HepG2 (cell line): ENCODE measurements around the gene ADGRB3. TPM values are rescaled to one million over a fixed set of nuclear protein-coding genes. Genes with fewer than 3 reads are reported as not detected.

ENCODE experiments used
- ATAC-seq: fragments of 200-7000 bp; cut with Tn5 transposase; 3 replicates; pipeline ENCODE4 v1.9.1; 2020; ENCODE audit warnings: mild to moderate bottlenecking, moderate library complexity
- BruUV-seq: library from RNA; stranded (reverse); fragments of 400-500 nt; replicated peaks from 2 replicates; lab custom pipeline; 2021; lab: Mats Ljungman, UMichigan
- CTCF ChIA-PET: fragments of 300-600 bp; formaldehyde crosslinking; extraction: SDS; loops from one replicate; lab custom pipeline; 2021; ENCODE audit warnings: low total read pairs, inconsistent platforms, low intra/inter-chr PET ratio; lab: Yijun Ruan, JAX
- POLR2A ChIA-PET: fragments of 350-600 bp; sonication (Branson Sonifier 250); formaldehyde crosslinking; loops from one replicate; lab custom pipeline; 2020; ENCODE audit warnings: antibody characterized with exemption, inconsistent platforms; lab: Yijun Ruan, JAX
- DNase-seq: peaks from one replicate; pipeline ENCODE4 v3.0.0-alpha.2; 2015; ENCODE audit warnings: low spot score
- FAIRE-seq: peaks from 3 replicates; lab custom pipeline; 2011; peaks lifted over from hg19 to GRCh38; lab: Jason Lieb, UNC
- H2AFZ ChIP-seq: one replicate; pipeline ENCODE4 v1.6.1; 2011; ENCODE audit warnings: low read length, inconsistent platforms
- H3K27ac ChIP-seq: fragments of 300-600 bp; 3 replicates; pipeline ENCODE4 v1.8.0; 2011; ENCODE audit warnings: mixed run types, mild to moderate bottlenecking, mixed read lengths, low read length, inconsistent platforms; ENCODE audit not compliant: insufficient read depth; ENCODE audit errors: extremely low read length
- H3K27me3 ChIP-seq, 2 experiments: fragments of 200-600 bp in 1 of 2; 2 replicates in 1 of 2; 3 replicates in 1 of 2; pipeline versions ENCODE4 v1.6.0 to v1.8.0; 2011; ENCODE audit warnings: low read length in 2 of 2, mild to moderate bottlenecking in 2 of 2, moderate library complexity in 2 of 2, inconsistent platforms in 1 of 2; ENCODE audit not compliant: insufficient read depth in 2 of 2, control insufficient read depth in 1 of 2
- H3K36me3 ChIP-seq, 2 experiments: fragments of 200-600 bp in 1 of 2; replicated peaks in 1 of 2; 2 replicates in 1 of 2; 3 replicates in 1 of 2; pipeline versions ENCODE4 v1.5.1 to v1.8.0; 2011; ENCODE audit warnings: low read length in 2 of 2, inconsistent platforms in 1 of 2; ENCODE audit not compliant: insufficient read depth in 2 of 2, control insufficient read depth in 1 of 2
- H3K4me1 ChIP-seq: 2 replicates; pipeline ENCODE4 v1.5.1; 2012; ENCODE audit warnings: low read length, inconsistent platforms; ENCODE audit not compliant: insufficient read depth
- H3K4me2 ChIP-seq: 2 replicates; pipeline ENCODE4 v1.6.0; 2011; ENCODE audit warnings: low read depth, low read length, inconsistent platforms
- H3K4me3 ChIP-seq, 3 experiments: fragments of 200-600 bp in 1 of 3; sonication (generic), shearing (Covaris generic) in 1 of 3; replicated peaks in 1 of 3; 2 replicates each; pipeline ENCODE4 v1.5.1; 2011 to 2016; ENCODE audit warnings: low read length in 3 of 3, inconsistent platforms in 2 of 3, low read depth in 2 of 3, mild to moderate bottlenecking in 2 of 3, control low read depth in 1 of 3, mixed read lengths in 1 of 3; ENCODE audit not compliant: insufficient read depth in 1 of 3
- H3K79me2 ChIP-seq: one replicate; pipeline ENCODE4 v1.6.1; 2011; ENCODE audit warnings: low read length, inconsistent platforms; ENCODE audit not compliant: insufficient read depth
- H3K9ac ChIP-seq: 2 replicates; pipeline ENCODE4 v1.6.0; 2011; ENCODE audit warnings: mild to moderate bottlenecking, low read depth, low read length, inconsistent platforms; ENCODE audit not compliant: insufficient read depth
- H3K9me3 ChIP-seq: 2 replicates; pipeline ENCODE4 v1.5.1; 2012; ENCODE audit warnings: mild to moderate bottlenecking, low read length
- H4K20me1 ChIP-seq: 2 replicates; pipeline ENCODE4 v1.6.0; 2011; ENCODE audit warnings: inconsistent platforms, mild to moderate bottlenecking, low read length, moderate library complexity; ENCODE audit not compliant: insufficient read depth
- CEBPB ChIP-seq: IDR thresholded peaks from 2 replicates; pipeline ENCODE4 v1.6.1; 2011; ENCODE audit warnings: low read depth, low read length, improper control_type of control experiment, borderline replicate concordance
- ERF ChIP-seq: IDR thresholded peaks from 2 replicates; pipeline ENCODE4 v1.6.1; 2018; ENCODE audit warnings: missing biosample characterization, missing genetic modification reagents
- HNRNPLL ChIP-seq: fragments of 200-400 bp; formaldehyde crosslinking; IDR thresholded peaks from 2 replicates; pipeline ENCODE4 v1.6.1; 2017; ENCODE audit warnings: mild to moderate bottlenecking, low read depth, low read length; ENCODE audit not compliant: poor library complexity, severe bottlenecking
- TFDP1 ChIP-seq: IDR thresholded peaks from 2 replicates; pipeline ENCODE4 v1.6.1; 2016; ENCODE audit warnings: missing compliant biosample characterization, missing genetic modification reagents, borderline replicate concordance
- TMF1 ChIP-seq: sonication (generic); formaldehyde crosslinking; IDR thresholded peaks from 2 replicates; pipeline ENCODE4 v1.8.1; 2022; ENCODE audit warnings: low read depth, missing genetic modification reagents
- ZNF558 ChIP-seq: sonication (generic); formaldehyde crosslinking; IDR thresholded peaks from 2 replicates; pipeline ENCODE4 v1.9.0; 2022; ENCODE audit warnings: mild to moderate bottlenecking, missing genetic modification reagents, borderline replicate concordance
- WGBS: methylation state at CpG from one replicate; pipeline ENCODE4 v1.1.6; 2017; ENCODE audit warnings: low lambda C conversion rate; 5-methylcytosine and 5-hydroxymethylcytosine counted together
- in situ Hi-C: cut with HindIII; loops from 2 replicates; pipeline ENCODE4 v1.10.0; 2017; ENCODE audit warnings: low pct_unique_long_range_greater_than_20kb; ENCODE audit not compliant: extremely low pct_ligation_motif_present
- intact Hi-C: fragments of 100-400 bp; cut with micrococcal nuclease; formaldehyde crosslinking; loops from one replicate; pipeline ENCODE4 v1.10.0; 2022; ENCODE audit not compliant: unreplicated experiment
- polyA plus RNA-seq, 8 experiments: library from polyadenylated mRNA; depleted of rRNA in 3 of 8; stranded (reverse) in 7 of 8; unstranded in 1 of 8; fragments of >200 nt; fragmentation: Illumina TruSeq in 4 of 8; extraction: Trizol in 4 of 8; gene quantifications; 2 replicates each; pipeline versions ENCODE4 v1.2.1 to v1.2.3, GENCODE V29; 2011 to 2016; ENCODE audit warnings: low read depth in 4 of 8, missing spikeins in 1 of 8, mixed read lengths in 1 of 8; ENCODE audit not compliant: insufficient read depth in 1 of 8
- total RNA-seq, 5 experiments: library from RNA; depleted of rRNA; stranded (reverse); fragments of >200 nt; fragmentation: Illumina TruSeq; extraction: Trizol; gene quantifications; 2 replicates each; pipeline ENCODE4 v1.2.3, GENCODE V29; 2016; ENCODE audit warnings: low read depth in 1 of 5

ADGRB3 gene
- total and polyA plus RNA-seq, 2 of the 13 experiments (the other 11 are each of a cell fraction or from before 2014, with no cell fraction given) = not detected

DNA sequence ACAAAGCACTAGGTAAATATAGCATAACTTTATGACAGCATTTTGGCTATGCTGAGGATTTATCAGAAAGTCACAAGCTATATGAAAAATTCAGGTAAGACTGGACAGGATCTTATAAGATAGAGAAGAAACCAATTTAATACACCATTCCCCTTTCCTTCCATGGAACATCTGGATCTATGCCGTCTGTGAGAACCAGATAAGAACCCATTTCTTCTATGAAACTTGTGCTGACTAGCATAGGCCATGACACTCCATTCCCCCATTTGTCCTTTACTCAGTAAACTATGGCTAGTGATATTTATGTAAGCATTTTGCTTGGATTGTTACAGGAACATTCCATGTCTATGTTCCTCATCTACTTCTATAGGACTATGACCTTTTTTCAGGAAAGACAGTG lies 437.7 kb downstream of the ADGRB3 start (continued):
- TF ChIP-seq ERF (CRISPR knock-in tag) = no peak
- TF ChIP-seq TMF1 = no peak
- TF ChIP-seq ZNF558 (CRISPR knock-in tag) = no peak
- no peak for TF ChIP-seq HNRNPLL

GRCh38 chr6:69084746-69085335 lies 449.8 kb downstream of the ADGRB3 start:
- ChIA-PET CTCF (no interaction called here), POLR2A (no interaction called here)
- no peak for ATAC-seq
- Histone ChIP-seq H3K9ac (no peak overlapping the region), H3K9me3 (no peaks in the 10 kb centered on the region), H3K4me2 (no peak overlapping the region), H3K4me1 (no peaks in the 10 kb centered on the region), H3K27ac (no peak overlapping the region), H2AFZ (no peak overlapping the region), H3K27me3 (no peaks in the 10 kb centered on the region), H3K79me2 (no peaks in the 10 kb centered on the region), H3K4me3 (no peak overlapping the region), H4K20me1 (no peaks in the 10 kb centered on the region), H3K36me3 (no peaks in the 10 kb centered on the region)
- 0% methylated on average over 4 of the region's 4 CpGs for WGBS
- intact Hi-C loops = no loop called here
- in situ Hi-C loops = no loop called here
- FAIRE-seq = no peak
- BruUV-seq = no TSS peak
- TF ChIP-seq TFDP1 (CRISPR knock-in tag) (no peak), CEBPB (0 out of 2 replicates have a peak, but pooled peaks have one; percentile 5)
- no peak for DNase-seq
